Activated T-cell treated with anti-CD3 and anti-CD28 coated beads for 1 hour (primary cell): ENCODE measurements around the gene ANKS1B.
"Not testable (repeated sequence)": the region's sequence is repeated elsewhere in the genome, so short reads cannot be mapped to it uniquely, and the experiment has no call there.

Experiments used
- DNase-seq: peaks from one replicate; pipeline ENCODE4 v3.0.0-alpha.2; 2020; ENCODE audit warnings: low read depth

The ANKS1B gene

GRCh38 chr12:99704458-99704857, 280.3 kb downstream of the ANKS1B start:
- no peak for DNase-seq

DNA sequence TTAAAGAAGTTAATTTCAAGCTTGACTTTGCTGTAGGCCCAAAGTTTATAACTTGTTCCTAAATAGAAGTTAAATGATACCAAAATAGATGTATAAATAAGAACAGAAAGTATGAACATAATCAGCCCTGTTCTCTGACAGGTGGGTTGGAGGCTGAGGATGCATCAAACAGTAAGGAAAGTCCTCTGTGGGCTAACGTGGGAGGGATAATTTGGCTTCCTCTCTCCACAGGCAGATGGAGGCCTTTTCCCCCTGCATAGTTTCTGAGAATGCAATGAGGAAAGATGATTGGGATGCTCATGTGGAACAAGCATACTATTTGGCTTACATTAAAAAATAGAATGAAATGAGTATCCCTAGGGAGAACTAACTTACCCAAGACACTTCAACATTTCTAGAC, 280.7 kb downstream of the ANKS1B start:
- no peak for DNase-seq

GRCh38 chr12:99700032-99700431, 284.7 kb downstream of the ANKS1B start:
- DNase-seq, result no peak

DNA sequence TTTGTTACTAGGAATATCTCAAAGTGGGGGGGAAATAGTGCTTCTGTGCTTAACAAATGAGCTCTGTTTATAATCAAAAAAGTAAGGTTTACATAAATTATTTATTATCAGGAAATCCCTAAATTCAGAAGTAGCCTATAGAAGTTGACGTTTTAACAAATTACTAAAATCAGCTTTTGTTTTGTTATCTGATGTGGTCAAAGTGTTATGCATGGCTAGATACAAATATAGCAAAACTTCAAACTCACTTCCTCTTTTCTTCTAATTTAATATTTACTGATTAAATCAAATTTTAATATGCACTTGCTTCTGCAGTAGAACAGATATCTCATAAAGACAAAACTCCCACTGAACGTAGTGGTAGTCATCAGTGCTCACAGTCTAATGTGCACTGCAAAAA, 289.7 kb downstream of the ANKS1B start:
- no peak for DNase-seq

DNA sequence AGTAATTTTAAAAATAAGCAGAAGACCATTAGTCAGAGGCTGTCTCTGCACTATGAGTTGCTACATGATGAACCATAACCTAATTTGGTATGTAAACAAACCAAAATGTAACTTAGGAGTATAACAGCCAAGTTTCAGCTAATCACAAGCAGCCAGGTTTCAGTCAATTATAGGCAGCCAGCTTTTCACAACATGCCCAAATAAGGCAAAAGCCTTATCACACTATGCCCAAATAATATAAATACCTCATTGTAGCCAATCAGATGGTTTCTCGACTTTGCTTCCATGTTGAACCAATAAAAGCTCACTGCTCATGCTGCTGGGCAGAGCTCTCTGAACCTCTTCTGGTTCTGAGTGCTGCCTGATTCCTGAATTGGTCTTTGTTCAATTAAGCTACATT, 298.6 kb downstream of the ANKS1B start:
- no peak for DNase-seq

- DNase-seq, result no peak
These were observed 304.5 kb downstream of the ANKS1B start for GRCh38 chr12:99680276-99680675.

DNA sequence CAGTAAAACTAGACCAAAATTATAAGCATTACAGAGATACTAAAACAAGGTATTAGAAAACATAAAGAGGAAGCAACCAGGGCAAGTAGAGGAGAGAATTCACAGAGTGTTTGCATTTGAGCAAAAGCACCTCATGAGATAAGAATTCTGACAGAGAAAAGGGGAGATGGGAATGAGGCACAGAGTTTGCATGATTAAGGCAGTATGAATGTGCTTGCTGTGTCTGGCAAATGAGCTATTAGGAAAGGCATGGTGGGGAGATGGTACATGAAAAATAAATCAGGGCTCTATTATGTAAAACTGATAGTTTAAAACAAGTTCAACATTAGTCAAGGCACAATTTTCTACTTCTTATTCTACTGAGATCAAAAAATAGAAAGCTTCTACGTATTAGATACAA, 314.1 kb downstream of the ANKS1B start:
- DNase-seq, result no peak

DNA sequence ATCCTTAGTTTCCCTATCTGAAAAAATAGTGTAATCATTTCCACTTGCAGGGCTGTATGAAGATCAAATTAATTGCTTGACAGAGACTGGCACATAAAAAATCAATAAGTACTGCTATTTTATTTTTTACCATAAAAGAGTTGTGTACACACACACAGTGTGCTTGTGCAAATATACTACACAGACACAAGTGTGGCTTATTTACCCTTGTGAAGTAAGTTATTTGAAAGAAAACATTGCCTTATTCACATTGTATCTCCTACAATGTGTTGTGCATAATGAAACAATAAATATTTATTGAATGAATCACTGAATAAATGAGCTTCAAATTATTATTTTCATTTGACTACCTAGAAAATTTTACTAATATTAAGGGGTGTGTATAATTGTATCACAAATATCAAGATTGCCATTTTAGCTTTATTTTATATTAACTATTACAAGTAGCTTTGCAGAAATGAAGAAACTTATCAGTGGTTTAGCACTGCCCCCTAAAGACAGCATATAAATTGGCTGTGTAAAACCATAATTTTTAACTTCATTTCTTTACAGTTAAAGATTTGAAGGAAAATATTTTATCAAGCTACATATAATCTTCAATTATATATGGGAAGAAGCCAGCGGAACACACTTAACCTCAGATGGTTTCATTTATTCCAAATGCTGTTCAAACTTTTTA, 325.9 kb downstream of the ANKS1B start:
- DNase-seq, result no peak

GRCh38 chr12:99649551-99649950, 335.2 kb downstream of the ANKS1B start:
- no peak for DNase-seq

- no peak for DNase-seq
These were observed 336.6 kb downstream of the ANKS1B start for GRCh38 chr12:99648183-99648582.

DNA sequence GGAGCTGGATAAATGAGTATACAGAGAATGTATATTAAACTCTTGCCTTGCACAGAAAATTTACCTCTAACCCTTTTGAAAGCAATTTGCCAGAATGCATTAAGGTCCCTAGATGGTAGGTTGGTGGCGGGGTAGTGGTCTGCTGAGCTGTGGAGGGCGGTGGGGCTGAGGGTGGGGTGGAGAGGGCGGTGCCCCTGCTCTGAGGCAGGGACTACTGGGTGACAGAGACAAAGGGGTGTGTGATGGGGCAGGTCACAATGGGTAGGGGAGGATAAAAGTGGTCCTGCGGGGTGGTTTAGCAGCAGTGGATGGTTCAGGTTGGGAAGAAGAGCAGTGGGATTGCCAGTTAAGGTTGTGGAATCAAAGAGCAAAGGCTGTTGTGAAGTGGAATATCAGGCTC, 337.3 kb downstream of the ANKS1B start, which contains the start of gene GARIN6:
GARIN6 (plus strand) TSS at position 301 of the 400 bp plus-strand sequence. CDS start 422 bp downstream, outside the sequence.
- DNase-seq, result no peak

DNA sequence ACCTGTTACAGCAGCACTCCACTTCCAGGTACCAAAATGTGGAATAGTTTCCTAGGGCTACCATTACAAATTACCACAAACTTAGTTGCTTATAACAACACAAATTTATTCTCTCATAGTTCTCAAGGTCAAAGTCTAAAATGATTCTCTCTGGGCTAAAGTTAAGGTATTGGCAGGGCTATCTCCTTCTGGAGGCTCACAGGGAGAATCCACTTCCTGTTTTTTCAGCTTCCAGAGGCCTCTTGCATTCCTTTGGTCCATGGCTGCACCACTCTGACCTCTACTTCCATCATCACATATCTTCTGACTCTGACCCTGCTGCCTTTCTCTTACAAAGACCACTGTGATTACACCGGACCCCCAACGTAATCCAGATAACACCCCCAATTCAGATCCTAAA, 340.1 kb downstream of the ANKS1B start:
- no peak for DNase-seq

DNA sequence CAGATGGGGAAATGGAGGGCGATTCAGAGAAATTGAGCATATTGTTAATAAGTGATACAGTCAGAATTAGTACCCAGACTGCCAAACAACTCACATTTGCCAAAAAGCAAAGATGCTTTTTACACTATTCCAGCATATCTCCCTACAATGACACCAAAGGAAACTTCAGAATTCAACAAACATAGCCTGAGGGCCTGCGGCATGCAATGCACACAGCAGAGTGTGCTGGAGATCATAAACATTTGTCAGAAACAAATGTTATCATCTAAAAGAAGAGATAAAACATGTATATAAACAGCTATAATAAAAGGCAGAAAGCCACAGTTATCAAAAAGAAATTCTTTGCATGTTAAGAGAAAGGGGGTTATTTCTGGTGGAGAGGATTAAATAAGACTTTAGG, 357.3 kb downstream of the ANKS1B start:
- no peak for DNase-seq

- not testable (repeated sequence) for DNase-seq
These were observed 360.1 kb downstream of the ANKS1B start for GRCh38 chr12:99624591-99624990.

DNA sequence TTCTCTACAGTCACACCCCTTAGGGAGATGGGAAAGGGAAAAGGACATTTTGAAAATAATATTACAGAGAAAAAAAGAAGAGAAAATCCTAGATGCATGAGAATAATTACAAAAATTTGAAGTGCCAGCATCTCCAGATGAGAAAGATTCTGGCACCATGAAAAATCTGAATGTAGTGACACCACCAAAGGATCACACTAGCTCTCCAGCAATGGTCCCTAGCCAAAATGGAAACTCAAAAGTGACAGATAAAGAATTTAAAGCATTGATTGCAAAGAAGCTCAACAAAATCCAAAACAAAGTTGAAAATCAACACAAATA, 364.6 kb downstream of the ANKS1B start:
- DNase-seq, result no peak

DNA sequence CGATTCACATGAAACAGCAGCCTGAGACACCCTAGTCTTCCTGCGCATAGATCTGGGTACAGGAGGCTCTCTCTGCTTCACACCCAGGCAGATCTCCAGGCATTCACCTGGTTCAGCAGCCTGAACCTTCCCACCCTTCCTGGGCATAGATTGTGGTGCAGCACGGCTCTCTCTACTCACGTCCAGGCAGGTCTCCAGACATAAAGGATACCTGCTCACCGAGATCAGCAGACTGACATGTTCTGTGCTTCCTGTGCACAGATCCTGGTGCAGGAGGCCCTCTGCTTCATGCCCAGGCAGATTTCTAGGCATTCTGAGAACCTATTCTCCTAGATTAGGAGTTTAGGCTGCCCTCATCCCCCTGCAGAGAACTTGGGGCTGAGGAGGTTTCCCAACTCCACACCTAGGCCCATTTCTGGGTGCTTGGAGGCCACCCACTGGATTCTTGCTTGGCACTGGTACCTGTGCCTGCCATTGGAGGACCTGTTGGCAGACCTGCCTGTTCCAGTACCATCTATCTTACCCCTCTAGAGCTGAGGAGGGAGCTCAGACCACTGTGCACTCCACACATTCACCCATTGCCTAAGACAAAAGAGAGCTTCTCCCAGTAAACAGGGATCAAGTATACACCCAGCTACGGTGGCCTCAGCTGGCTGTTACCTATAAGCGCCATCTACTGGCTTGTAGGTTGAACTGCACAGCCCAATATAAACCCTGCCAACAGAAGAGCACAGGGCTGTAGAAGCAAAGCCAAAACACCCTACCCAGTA, 365.2 kb downstream of the ANKS1B start:
- no peak for DNase-seq

GRCh38 chr12:99618657-99619056, 366.1 kb downstream of the ANKS1B start:
- DNase-seq, result no peak

GRCh38 chr12:99611599-99611998, 373.1 kb downstream of the ANKS1B start:
- DNase-seq, result no peak

GRCh38 chr12:99611117-99611516, 373.6 kb downstream of the ANKS1B start:
- DNase-seq, result no peak

DNA sequence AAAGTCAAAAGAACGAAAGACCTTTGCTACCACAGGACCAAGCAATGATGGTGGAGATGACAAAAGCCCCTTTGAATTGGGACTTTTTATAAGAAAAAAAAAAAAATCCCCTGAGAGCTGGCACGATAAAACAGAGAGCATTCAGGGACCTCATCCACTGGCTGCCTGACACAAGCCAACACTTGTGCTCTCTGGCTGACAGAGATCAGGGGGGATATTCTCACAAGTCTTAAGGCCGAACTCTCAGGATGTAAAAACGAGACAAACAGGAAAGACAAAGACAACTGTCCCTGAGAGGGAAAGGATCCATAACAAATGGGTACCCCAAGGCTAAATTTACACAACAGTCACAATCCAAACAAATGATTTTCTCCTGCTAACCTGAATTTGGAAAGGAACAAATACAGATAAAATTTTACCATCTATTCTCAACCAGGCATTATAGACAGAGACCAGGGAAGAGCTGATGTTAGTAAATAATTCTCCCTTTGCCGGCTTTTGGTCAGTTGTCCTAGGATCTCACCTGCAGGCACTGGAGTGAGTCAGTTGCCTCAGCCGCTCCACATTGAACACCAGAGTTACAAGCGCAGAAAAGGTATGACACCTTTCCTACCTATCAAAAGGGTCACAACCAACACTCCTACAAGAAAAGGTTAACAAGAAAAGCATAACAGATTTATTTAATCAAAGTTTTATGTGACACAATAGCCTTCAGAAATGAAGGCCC, 375.1 kb downstream of the ANKS1B start:
- no peak for DNase-seq

DNA sequence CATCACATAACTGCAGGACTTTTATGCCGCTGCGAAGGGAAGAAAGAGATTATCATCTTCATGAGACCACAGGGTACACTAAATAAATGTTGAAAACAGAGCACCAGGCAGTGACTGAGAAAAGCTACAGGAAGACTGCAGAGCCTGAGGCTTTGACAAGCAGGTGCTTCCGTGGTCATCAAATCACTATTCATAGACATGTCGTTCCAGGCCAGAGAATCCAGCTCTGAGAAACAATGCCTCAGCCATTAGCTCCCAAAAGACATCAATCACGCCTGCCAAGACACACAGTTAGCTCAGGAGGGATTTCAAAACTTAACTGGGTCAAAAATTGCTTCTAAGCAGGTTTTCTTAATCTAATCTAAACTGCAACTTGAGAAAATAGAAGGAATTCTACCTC, 384.3 kb downstream of the ANKS1B start:
- DNase-seq, result no peak

DNA sequence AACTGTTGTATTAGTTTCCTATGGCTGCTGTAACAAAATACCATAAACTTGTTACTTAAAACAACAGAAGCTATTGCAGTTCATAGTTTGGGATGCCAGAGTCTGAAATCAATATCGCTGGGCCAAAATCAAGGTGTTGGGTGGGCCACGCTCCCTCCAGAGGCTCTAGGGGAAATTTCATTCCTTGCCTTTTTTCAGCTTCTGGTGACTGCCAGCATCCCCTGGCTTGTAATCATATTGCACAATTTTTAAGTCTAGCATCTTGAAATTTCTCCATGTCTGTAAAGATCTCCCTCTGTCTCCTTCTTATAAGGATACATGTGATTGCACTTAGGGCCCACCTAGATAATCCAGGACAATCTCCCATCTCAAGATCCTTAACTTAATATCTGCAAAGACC, 386.0 kb downstream of the ANKS1B start:
- no peak for DNase-seq

GRCh38 chr12:99596762-99597161, 388.0 kb downstream of the ANKS1B start:
- DNase-seq, result no peak
